ENCODE results near the gene CAV1.

CAV1 gene

GRCh38 chr7:116546054-116546453 lies 21.2 kb downstream of the CAV1 start:
- Histone ChIP-seq H3K9me3 (ENCODE audit: control insufficient read depth, low read length) (no peaks in the 10 kb centered on the region), H2BK15ac (ENCODE audit: low read depth, poor library complexity, severe bottlenecking) (no peak overlapping the region), H4K91ac (ENCODE audit: low read length) (peak overlapping the region; percentile 31), H3K9ac (ENCODE audit: low read length) (peak overlapping the region; percentile 33), H2BK120ac (ENCODE audit: low read depth, low read length) (no peak overlapping the region), H2AK5ac (ENCODE audit: low read length, severe bottlenecking) (peak overlapping the region; percentile 86), H3K27me3 (ENCODE audit: control insufficient read depth in 1 of 2, insufficient read depth in 1 of 2, low read length in 2 of 2) (no peaks in the 10 kb centered on the region), H3K4me2 (ENCODE audit: low read length, poor library complexity, severe bottlenecking) (no peak overlapping the region), H3K14ac (ENCODE audit: low read length in 2 of 2) (no peak overlapping the region), H4K8ac (ENCODE audit: low read length) (peak overlapping the region; percentile 57), H2BK5ac (ENCODE audit: low read depth, low read length, poor library complexity, severe bottlenecking) (no peak overlapping the region), H2BK12ac (ENCODE audit: low read length in 2 of 2) (peak overlapping the region; percentile 35 to 92), H3K27ac (ENCODE audit: low read length, poor library complexity, severe bottlenecking) (peak overlapping the region; percentile 28), H3K23ac (ENCODE audit: low read length in 2 of 2) (no peak overlapping the region), H2AFZ (ENCODE audit: low read depth, low read length) (no peak overlapping the region), H3K79me1 (replicated peaks; ENCODE audit: low read length, poor library complexity, severe bottlenecking) (peaks cover 23% of the 10 kb centered on the region), H3K18ac (ENCODE audit: low read depth in 1 of 2, low read length in 2 of 2) (peak overlapping the region; percentile 61 to 72), H3K4ac (ENCODE audit: low read depth in 1 of 2, low read length in 2 of 2) (peak overlapping the region; percentile 71), H3K4me1 (ENCODE audit: control insufficient read depth, insufficient read depth, low read depth, low read length) (peaks cover 5% of the 10 kb centered on the region), H3K4me3 (ENCODE audit: insufficient read depth in 1 of 2, low read depth in 1 of 2, low read length in 2 of 2) (no peak overlapping the region), H3K36me3 (ENCODE audit: control insufficient read depth in 1 of 2, insufficient read depth in 2 of 2, low read depth in 1 of 2, low read length in 2 of 2) (peaks cover 7 to 91% of the 10 kb centered on the region in 2 experiments)
- WGBS = 96% methylated on average over 11 of the region's 11 CpGs
- peak; percentile 26 for DNase-seq

GRCh38 chr7:116546916-116547315 lies 22.1 kb downstream of the CAV1 start:
- Histone ChIP-seq H3K18ac (ENCODE audit: low read depth in 1 of 2, low read length in 2 of 2) (no peak overlapping the region), H3K27ac (ENCODE audit: low read length, poor library complexity, severe bottlenecking) (peak overlapping the region; percentile 69), H3K23ac (ENCODE audit: low read length in 2 of 2) (no peak overlapping the region), H3K4me2 (ENCODE audit: low read length, poor library complexity, severe bottlenecking) (no peak overlapping the region), H3K14ac (ENCODE audit: low read length in 2 of 2) (no peak overlapping the region), H4K8ac (ENCODE audit: low read length) (no peak overlapping the region), H3K4me3 (ENCODE audit: insufficient read depth in 1 of 2, low read depth in 1 of 2, low read length in 2 of 2) (no peak overlapping the region), H3K36me3 (ENCODE audit: control insufficient read depth in 1 of 2, insufficient read depth in 2 of 2, low read depth in 1 of 2, low read length in 2 of 2) (peaks cover 7 to 93% of the 10 kb centered on the region in 2 experiments), H3K79me1 (replicated peaks; ENCODE audit: low read length, poor library complexity, severe bottlenecking) (peaks cover 27% of the 10 kb centered on the region), H2BK5ac (ENCODE audit: low read depth, low read length, poor library complexity, severe bottlenecking) (no peak overlapping the region), H3K9me3 (ENCODE audit: control insufficient read depth, low read length) (no peaks in the 10 kb centered on the region), H2AFZ (ENCODE audit: low read depth, low read length) (no peak overlapping the region), H3K4me1 (ENCODE audit: control insufficient read depth, insufficient read depth, low read depth, low read length) (peaks cover 5% of the 10 kb centered on the region), H4K91ac (ENCODE audit: low read length) (no peak overlapping the region), H3K27me3 (ENCODE audit: control insufficient read depth in 1 of 2, insufficient read depth in 1 of 2, low read length in 2 of 2) (no peaks in the 10 kb centered on the region), H2BK120ac (ENCODE audit: low read depth, low read length) (no peak overlapping the region), H2AK5ac (ENCODE audit: low read length, severe bottlenecking) (peak overlapping the region; percentile 35), H2BK15ac (ENCODE audit: low read depth, poor library complexity, severe bottlenecking) (no peak overlapping the region), H3K4ac (ENCODE audit: low read depth in 1 of 2, low read length in 2 of 2) (peak overlapping the region in 1 of 2 experiments; percentile 17), H2BK12ac (ENCODE audit: low read length in 2 of 2) (no peak overlapping the region), H3K9ac (ENCODE audit: low read length) (peak overlapping the region; percentile 58)
- no peak for DNase-seq
- WGBS = no CpG with 5 or more reads among the region's 1 CpG

- peak overlapping the region; percentile 58 for H3K9ac ChIP-seq (ENCODE audit: low read length)
- no peaks in the 10 kb centered on the region for H3K9me3 ChIP-seq (ENCODE audit: control insufficient read depth, low read length)
- H2BK15ac ChIP-seq (ENCODE audit: low read depth, poor library complexity, severe bottlenecking) = no peak overlapping the region
- peaks cover 26% of the 10 kb centered on the region for H3K79me1 ChIP-seq (replicated peaks; ENCODE audit: low read length, poor library complexity, severe bottlenecking)
- H2AFZ ChIP-seq (ENCODE audit: low read depth, low read length) = no peak overlapping the region
- peak overlapping the region; percentile 69 for H3K27ac ChIP-seq (ENCODE audit: low read length, poor library complexity, severe bottlenecking)
- H4K8ac ChIP-seq (ENCODE audit: low read length) = no peak overlapping the region
- H3K27me3 ChIP-seq (ENCODE audit: control insufficient read depth in 1 of 2, insufficient read depth in 1 of 2, low read length in 2 of 2) = no peaks in the 10 kb centered on the region
- no peak overlapping the region for H3K18ac ChIP-seq (ENCODE audit: low read depth in 1 of 2, low read length in 2 of 2)
- no peak overlapping the region for H2AK5ac ChIP-seq (ENCODE audit: low read length, severe bottlenecking)
- DNase-seq = peak; percentile 78
- H2BK120ac ChIP-seq (ENCODE audit: low read depth, low read length) = no peak overlapping the region
- peaks cover 5% of the 10 kb centered on the region for H3K4me1 ChIP-seq (ENCODE audit: control insufficient read depth, insufficient read depth, low read depth, low read length)
- H4K91ac ChIP-seq (ENCODE audit: low read length) = no peak overlapping the region
- 42% methylated on average over 2 of the region's 2 CpGs for WGBS
- H3K36me3 ChIP-seq (ENCODE audit: control insufficient read depth in 1 of 2, insufficient read depth in 2 of 2, low read depth in 1 of 2, low read length in 2 of 2) = peaks cover 7 to 93% of the 10 kb centered on the region in 2 experiments
- H3K4ac ChIP-seq (ENCODE audit: low read depth in 1 of 2, low read length in 2 of 2) = no peak overlapping the region
- no peak overlapping the region for H3K23ac ChIP-seq (ENCODE audit: low read length in 2 of 2)
- H3K4me2 ChIP-seq (ENCODE audit: low read length, poor library complexity, severe bottlenecking) = no peak overlapping the region
- no peak overlapping the region for H2BK5ac ChIP-seq (ENCODE audit: low read depth, low read length, poor library complexity, severe bottlenecking)
- H3K4me3 ChIP-seq (ENCODE audit: insufficient read depth in 1 of 2, low read depth in 1 of 2, low read length in 2 of 2) = no peak overlapping the region
- no peak overlapping the region for H3K14ac ChIP-seq (ENCODE audit: low read length in 2 of 2)
- no peak overlapping the region for H2BK12ac ChIP-seq (ENCODE audit: low read length in 2 of 2)
Measured at GRCh38 chr7:116547347-116547746, 22.5 kb downstream of the CAV1 start.

- Histone ChIP-seq H2AFZ (ENCODE audit: low read depth, low read length) (no peak overlapping the region), H3K14ac (ENCODE audit: low read length in 2 of 2) (no peak overlapping the region), H3K27ac (ENCODE audit: low read length, poor library complexity, severe bottlenecking) (no peak overlapping the region), H4K8ac (ENCODE audit: low read length) (no peak overlapping the region), H3K4ac (ENCODE audit: low read depth in 1 of 2, low read length in 2 of 2) (peak overlapping the region in 1 of 2 experiments; percentile 13), H3K9me3 (ENCODE audit: control insufficient read depth, low read length) (no peaks in the 10 kb centered on the region), H2BK12ac (ENCODE audit: low read length in 2 of 2) (no peak overlapping the region), H3K4me3 (ENCODE audit: insufficient read depth in 1 of 2, low read depth in 1 of 2, low read length in 2 of 2) (no peak overlapping the region), H3K79me1 (replicated peaks; ENCODE audit: low read length, poor library complexity, severe bottlenecking) (peaks cover 26% of the 10 kb centered on the region), H3K23ac (ENCODE audit: low read length in 2 of 2) (no peak overlapping the region), H2BK120ac (ENCODE audit: low read depth, low read length) (no peak overlapping the region), H2BK15ac (ENCODE audit: low read depth, poor library complexity, severe bottlenecking) (no peak overlapping the region), H3K27me3 (ENCODE audit: control insufficient read depth in 1 of 2, insufficient read depth in 1 of 2, low read length in 2 of 2) (no peaks in the 10 kb centered on the region), H3K4me1 (ENCODE audit: control insufficient read depth, insufficient read depth, low read depth, low read length) (peaks cover 3% of the 10 kb centered on the region), H3K36me3 (ENCODE audit: control insufficient read depth in 1 of 2, insufficient read depth in 2 of 2, low read depth in 1 of 2, low read length in 2 of 2) (peaks cover 7 to 93% of the 10 kb centered on the region in 2 experiments), H4K91ac (ENCODE audit: low read length) (no peak overlapping the region), H3K4me2 (ENCODE audit: low read length, poor library complexity, severe bottlenecking) (no peak overlapping the region), H3K9ac (ENCODE audit: low read length) (peak overlapping the region; percentile 58), H2BK5ac (ENCODE audit: low read depth, low read length, poor library complexity, severe bottlenecking) (no peak overlapping the region), H2AK5ac (ENCODE audit: low read length, severe bottlenecking) (no peak overlapping the region), H3K18ac (ENCODE audit: low read depth in 1 of 2, low read length in 2 of 2) (no peak overlapping the region)
- WGBS = 94% methylated on average over 3 of the region's 3 CpGs
- no peak for DNase-seq
Measured at GRCh38 chr7:116548506-116548905, 23.7 kb downstream of the CAV1 start.

Measured in mesenchymal stem cell (in vitro differentiated cells and primary cell).